K562 (cell line): ENCODE results near the gene CSDE1. TPM values are rescaled to one million over a fixed set of nuclear protein-coding genes. Genes with fewer than 3 reads are reported as not detected.

Experiments
- ATAC-seq: fragments of 200-7000 bp; cut with Tn5 transposase; 3 replicates; pipeline ENCODE4 v1.9.1; 2020; ENCODE audit warnings: moderate library complexity
- BruUV-seq: library from RNA; stranded (reverse); fragments of 400-500 nt; replicated peaks from 2 replicates; lab custom pipeline; 2021; lab: Mats Ljungman, UMichigan
- CTCF ChIA-PET: fragments of 300-600 bp; formaldehyde crosslinking; extraction: SDS; loops from one replicate; lab custom pipeline; 2021; ENCODE audit warnings: low intra/inter-chr PET ratio; lab: Yijun Ruan, JAX
- POLR2A ChIA-PET: fragments of 300-600, 350-650 bp; sonication (Branson Sonifier 250); formaldehyde crosslinking; extraction: SDS; loops from one replicate; lab custom pipeline; 2021; ENCODE audit warnings: antibody characterized with exemption, inconsistent platforms; lab: Yijun Ruan, JAX
- DNase-seq, 4 experiments: peaks; one replicate each; pipeline versions ENCODE4 v3.0.0 to v3.0.0-alpha.2; 2011 to 2018; ENCODE audit warnings: low spot score in 3 of 4, mixed read lengths in 3 of 4; ENCODE audit errors: extremely low read depth in 1 of 4
- FAIRE-seq: peaks from 2 replicates; lab custom pipeline; 2011; peaks lifted over from hg19 to GRCh38; lab: Jason Lieb, UNC
- H2AFZ ChIP-seq: 2 replicates; pipeline ENCODE4 v1.6.0; 2011; ENCODE audit warnings: low read depth, low read length, control low read depth, inconsistent platforms
- H3K27ac ChIP-seq: fragments of 200-600 bp; 3 replicates; pipeline ENCODE4 v1.8.0; 2011; ENCODE audit warnings: low read depth, mild to moderate bottlenecking, control low read depth, inconsistent platforms, low read length, moderate library complexity, mixed read lengths; ENCODE audit errors: extremely low read depth
- H3K27me3 ChIP-seq, 2 experiments: fragments of 300-600 bp in 1 of 2; 2 replicates in 1 of 2; 3 replicates in 1 of 2; pipeline versions ENCODE4 v1.6.0 to v1.8.0; 2011; ENCODE audit warnings: inconsistent platforms in 2 of 2, low read length in 2 of 2, mild to moderate bottlenecking in 1 of 2, mixed read lengths in 1 of 2, moderate library complexity in 1 of 2; ENCODE audit not compliant: control insufficient read depth in 2 of 2, insufficient read depth in 2 of 2
- H3K36me3 ChIP-seq: fragments of 300-600 bp; 3 replicates; pipeline ENCODE4 v1.8.0; 2011; ENCODE audit warnings: mild to moderate bottlenecking, low read length, inconsistent platforms; ENCODE audit not compliant: control insufficient read depth, insufficient read depth
- H3K4me1 ChIP-seq, 2 experiments: fragments of 200-600 bp in 1 of 2; replicated peaks in 1 of 2; 2 replicates in 1 of 2; 3 replicates in 1 of 2; pipeline versions ENCODE4 v1.5.1 to v1.8.0; 2011; ENCODE audit warnings: inconsistent platforms in 2 of 2, low read length in 2 of 2, mild to moderate bottlenecking in 1 of 2, mixed read lengths in 1 of 2, moderate library complexity in 1 of 2; ENCODE audit not compliant: control insufficient read depth in 2 of 2, insufficient read depth in 2 of 2
- H3K4me2 ChIP-seq: 2 replicates; pipeline ENCODE4 v1.6.1; 2011; ENCODE audit warnings: low read length, control low read depth, inconsistent platforms, mixed read lengths; ENCODE audit not compliant: insufficient read depth
- H3K4me3 ChIP-seq: fragments of 200-600 bp; sonication (generic), shearing (Covaris generic); 2 replicates; pipeline ENCODE4 v1.5.1; 2016; ENCODE audit warnings: control low read depth, inconsistent platforms
- H3K79me2 ChIP-seq: fragments of 200-600 bp; 3 replicates; pipeline ENCODE4 v1.8.0; 2011; ENCODE audit warnings: low read length, inconsistent platforms; ENCODE audit not compliant: control insufficient read depth, insufficient read depth
- H3K9ac ChIP-seq, 2 experiments: 2 replicates each; pipeline versions ENCODE4 v1.6.0 to v1.6.1; 2011; ENCODE audit warnings: low read depth in 2 of 2, low read length in 2 of 2, control low read depth in 1 of 2, inconsistent platforms in 1 of 2, mild to moderate bottlenecking in 1 of 2, mixed read lengths in 1 of 2; ENCODE audit not compliant: insufficient read depth in 1 of 2
- H3K9me1 ChIP-seq: one replicate; pipeline ENCODE4 v1.6.0; 2011; ENCODE audit warnings: inconsistent platforms, mild to moderate bottlenecking, low read length, moderate library complexity; ENCODE audit not compliant: control insufficient read depth, insufficient read depth
- H3K9me3 ChIP-seq: replicated peaks from 2 replicates; pipeline ENCODE4 v1.5.1; 2011; ENCODE audit warnings: low read depth, low read length, inconsistent platforms; ENCODE audit not compliant: control insufficient read depth, insufficient read depth
- H4K20me1 ChIP-seq: replicated peaks from 2 replicates; pipeline ENCODE4 v1.6.1; 2011; ENCODE audit warnings: low read length, inconsistent platforms, mixed read lengths; ENCODE audit not compliant: control insufficient read depth, insufficient read depth
- CEBPB ChIP-seq: fragments of 450-650 bp; IDR thresholded peaks from 2 replicates; pipeline ENCODE4 v1.6.1; 2016; ENCODE audit warnings: missing genetic modification characterization, missing compliant biosample characterization
- POLR3A ChIP-seq: IDR thresholded peaks from 2 replicates; pipeline ENCODE4 v1.6.1; 2011; ENCODE audit warnings: borderline replicate concordance, mild to moderate bottlenecking, moderate library complexity; ENCODE audit not compliant: insufficient read length, insufficient read depth; ENCODE audit errors: extremely low read depth
- SMARCE1 ChIP-seq: fragments of 450-650 bp; IDR thresholded peaks from 2 replicates; pipeline ENCODE4 v1.7.1; 2016; ENCODE audit warnings: mild to moderate bottlenecking
- ZBTB40 ChIP-seq, 2 experiments: fragments of 450-650 bp in 1 of 2; sonication (generic) in 1 of 2; formaldehyde crosslinking in 1 of 2; IDR thresholded peaks; 2 replicates each; pipeline versions ENCODE4 v1.7.1 to v1.9.0; 2016 to 2022; ENCODE audit warnings: inconsistent platforms in 1 of 2, mild to moderate bottlenecking in 1 of 2, missing genetic modification reagents in 1 of 2
- in situ Hi-C: fragments of 300-500 bp; cut with MboI; formaldehyde crosslinking; loops from 4 replicates; pipeline ENCODE4 v1.15.0; 2018; ENCODE audit warnings: inconsistent platforms, mixed read lengths
- intact Hi-C: fragments of 100-400 bp; cut with micrococcal nuclease; formaldehyde crosslinking; loops from 2 replicates; pipeline ENCODE4 v1.14.2; 2022
- polyA plus RNA-seq, 8 experiments: library from polyadenylated mRNA; depleted of rRNA in 4 of 8; stranded (reverse) in 5 of 8; unstranded in 3 of 8; fragments of >200 nt; fragmentation: Nextera tagmentation in 2 of 8; fragmentation: Illumina TruSeq in 1 of 8; extraction: Ambion mirVana in 2 of 8; extraction: Trizol in 1 of 8; gene quantifications; 2 replicates each; pipeline versions ENCODE4 v1.2.1 to v1.2.3, GENCODE V29; 2011 to 2014; ENCODE audit warnings: inconsistent platforms in 1 of 8, missing spikeins in 1 of 8
- total RNA-seq, 7 experiments: library from RNA; depleted of rRNA in 6 of 7; stranded (reverse); fragments of >200 nt in 6 of 7; fragmentation: Illumina TruSeq in 2 of 7; extraction: Trizol in 2 of 7; gene quantifications; 2 replicates each; pipeline versions ENCODE4 v1.2.1 to v1.2.3, GENCODE V29; 2011 to 2021; ENCODE audit warnings: low replicate concordance in 1 of 7

The CSDE1 gene
- total and polyA plus RNA-seq, 9 of the 15 experiments (the other 6 are each of a cell fraction or from before 2014, with no cell fraction given), result 174 to 538 (median 403) TPM

GRCh38 chr1:114779722-114780121 lies 21.9 kb upstream of the CSDE1 start:
- no peak for DNase-seq
- no peak for FAIRE-seq

More at GRCh38 chr1:114779722-114780121, 21.9 kb upstream of the CSDE1 start:
- peak overlapping the region in 1 of 2 experiments; percentile 91; a peak in 3 of 4 replicates for H3K9ac ChIP-seq
- H3K4me3 ChIP-seq, result peak overlapping the region; percentile 75
- intact Hi-C loops, result loop anchor here (1.0 kb wide), 1 partner anchor 21 kb away; no protein-coding TSS in a partner anchor
- peaks cover 42% of the 10 kb centered on the region for H3K36me3 ChIP-seq
- ChIA-PET CTCF (no interaction called here), POLR2A (interaction anchor here (0.6 to 1.9 kb wide), 6 partner anchors 8 to 849 kb away, joined by 3 to 16 read pairs (median 4); partner anchors contain the start of gene CSDE1)
- no peaks in the 10 kb centered on the region for H3K9me3 ChIP-seq
- H3K27me3 ChIP-seq, result no peaks in the 10 kb centered on the region
- H4K20me1 ChIP-seq, result no peaks in the 10 kb centered on the region
- H3K4me2 ChIP-seq, result peak overlapping the region; percentile 94
- peaks cover 4 to 9% of the 10 kb centered on the region in 2 experiments; a peak in 3 of 5 replicates for H3K4me1 ChIP-seq
- peak overlapping the region; percentile 82 for H3K27ac ChIP-seq
- in situ Hi-C loops, result no loop called here
- peaks cover 27% of the 10 kb centered on the region for H3K79me2 ChIP-seq
- H3K9me1 ChIP-seq, result no peaks in the 10 kb centered on the region
- TF ChIP-seq SMARCE1, result no peak
- TF ChIP-seq POLR3A, result no peak
- TF ChIP-seq CEBPB (tag), result peak; percentile 36; the same call in 1 of the 2 replicates
- peak; percentile 4; the same call in 1 of the 2 replicates for TF ChIP-seq ZBTB40 (IDR thresholded peaks at IDR 0.05)
- TF ChIP-seq ZBTB40 (CRISPR knock-in tag; IDR thresholded peaks at IDR 0.05), result no peak
- peak overlapping the region; percentile 93; the same call in 1 of the 2 replicates for H2AFZ ChIP-seq
- no peak for ATAC-seq
- TSS peak; percentile 43 for BruUV-seq
